NCI-H1694 (cell line): ENCODE results near the gene TMEM240.
"Not testable (repeated sequence)": the region's sequence is repeated elsewhere in the genome, so short reads cannot be mapped to it uniquely, and the experiment has no call there.

Experiments
- DNase-seq: peaks from one replicate; lab custom pipeline; 2025; lab: John Stamatoyannopoulos, UW

TMEM240 gene

GRCh38 chr1:1524750-1525383 is 15.6 kb downstream of the TMEM240 start:
- not testable (repeated sequence) for DNase-seq

- not testable (repeated sequence) for DNase-seq
Measured at GRCh38 chr1:1523651-1524050, 16.8 kb downstream of the TMEM240 start.

GRCh38 chr1:1523226-1523625 is 17.2 kb downstream of the TMEM240 start:
- DNase-seq = not testable (repeated sequence)

GRCh38 chr1:1522536-1522935 is 17.9 kb downstream of the TMEM240 start:
- not testable (repeated sequence) for DNase-seq

- DNase-seq = no peak
Measured at GRCh38 chr1:1521331-1521730, 19.1 kb downstream of the TMEM240 start.

GRCh38 chr1:1519805-1520505 is 20.5 kb downstream of the TMEM240 start:
- not testable (repeated sequence) for DNase-seq

GRCh38 chr1:1518621-1519007 is 21.8 kb downstream of the TMEM240 start:
- DNase-seq = not testable (repeated sequence)

GRCh38 chr1:1517973-1518620 is 22.3 kb downstream of the TMEM240 start:
- no peak for DNase-seq

GRCh38 chr1:1516923-1517322 is 23.5 kb downstream of the TMEM240 start:
- DNase-seq = not testable (repeated sequence)

- DNase-seq = not testable (repeated sequence)
Measured at GRCh38 chr1:1514376-1514775, 26.0 kb downstream of the TMEM240 start.

- DNase-seq = not testable (repeated sequence)
Measured at GRCh38 chr1:1513675-1514074, 26.7 kb downstream of the TMEM240 start.

- not testable (repeated sequence) for DNase-seq
Measured at GRCh38 chr1:1512425-1512824, 28.0 kb downstream of the TMEM240 start.

- DNase-seq = peak; percentile 91
Measured at GRCh38 chr1:1511533-1512285, 28.7 kb downstream of the TMEM240 start, which contains the start of gene ATAD3A. Gene ATAD3A (plus strand): TSS chr1:1512162. CDS start chr1:1512269, 107 bp downstream.

- DNase-seq = no peak
Measured at GRCh38 chr1:1510912-1511532, 29.4 kb downstream of the TMEM240 start.

- not testable (repeated sequence) for DNase-seq
Measured at GRCh38 chr1:1509465-1509850, 31.0 kb downstream of the TMEM240 start.

- DNase-seq = not testable (repeated sequence)
Measured at GRCh38 chr1:1508775-1509464, 31.5 kb downstream of the TMEM240 start.

- DNase-seq = no peak
Measured at GRCh38 chr1:1507305-1507704, 33.1 kb downstream of the TMEM240 start.

GRCh38 chr1:1505801-1506200 is 34.6 kb downstream of the TMEM240 start:
- not testable (repeated sequence) for DNase-seq

- DNase-seq = peak; percentile 23
Measured at GRCh38 chr1:1505366-1505798, 35.0 kb downstream of the TMEM240 start.

GRCh38 chr1:1504777-1505365 is 35.6 kb downstream of the TMEM240 start:
- DNase-seq = peak; percentile 87
